GM21723 (cell line): Measurements from ENCODE around the gene VSIG10L2.
"Not testable (repeated sequence)": the region's sequence is repeated elsewhere in the genome, so short reads cannot be mapped to it uniquely, and the experiment has no call there.

Source experiments
- ATAC-seq: cut with Tn5 transposase; IDR thresholded peaks from one replicate; pipeline ENCODE4 v1.9.1; 2021; ENCODE audit warnings: mild to moderate bottlenecking, moderate library complexity; ENCODE audit not compliant: unreplicated experiment

Gene VSIG10L2

GRCh38 chr11:125959511-125959910 is 13.7 kb downstream of the VSIG10L2 start:
- ATAC-seq: no peak

- ATAC-seq: no peak
Observed at GRCh38 chr11:125959931-125960330, 14.1 kb downstream of the VSIG10L2 start.

GRCh38 chr11:125960771-125961170 is 14.9 kb downstream of the VSIG10L2 start:
- ATAC-seq: no peak

GRCh38 chr11:125967515-125967914 is 21.7 kb downstream of the VSIG10L2 start:
- ATAC-seq: no peak

- no peak for ATAC-seq
Observed at GRCh38 chr11:125968354-125968753, 22.5 kb downstream of the VSIG10L2 start.

GRCh38 chr11:125971618-125972017 is 25.8 kb downstream of the VSIG10L2 start:
- ATAC-seq: no peak

GRCh38 chr11:125974284-125974683 is 28.4 kb downstream of the VSIG10L2 start:
- no peak for ATAC-seq

GRCh38 chr11:125975634-125976033 is 29.8 kb downstream of the VSIG10L2 start:
- ATAC-seq: no peak

- ATAC-seq: no peak
Observed at GRCh38 chr11:125976156-125976555, 30.3 kb downstream of the VSIG10L2 start.

GRCh38 chr11:125977333-125977732 is 31.5 kb downstream of the VSIG10L2 start:
- ATAC-seq: no peak

GRCh38 chr11:125978181-125978716 is 32.4 kb downstream of the VSIG10L2 start:
- no peak for ATAC-seq

GRCh38 chr11:125978778-125979407 is 33.0 kb downstream of the VSIG10L2 start:
- no peak for ATAC-seq

- no peak for ATAC-seq
Observed at GRCh38 chr11:125979511-125979910, 33.7 kb downstream of the VSIG10L2 start.

GRCh38 chr11:125980436-125980835 is 34.6 kb downstream of the VSIG10L2 start:
- ATAC-seq: no peak

- no peak for ATAC-seq
Observed at GRCh38 chr11:125982348-125982730, 36.5 kb downstream of the VSIG10L2 start.

- ATAC-seq: not testable (repeated sequence)
Observed at GRCh38 chr11:125985956-125986355, 40.1 kb downstream of the VSIG10L2 start.

- ATAC-seq: no peak
Observed at GRCh38 chr11:125987066-125987641, 41.3 kb downstream of the VSIG10L2 start.

GRCh38 chr11:125990244-125990643 is 44.4 kb downstream of the VSIG10L2 start:
- no peak for ATAC-seq

GRCh38 chr11:125992893-125993292 is 47.0 kb downstream of the VSIG10L2 start:
- ATAC-seq: no peak

GRCh38 chr11:125994509-125994908 is 48.7 kb downstream of the VSIG10L2 start:
- ATAC-seq: no peak

- ATAC-seq: peak; percentile 90
Observed at GRCh38 chr11:125995313-125995712, 49.5 kb downstream of the VSIG10L2 start.

GRCh38 chr11:125998267-125998666 is 52.4 kb downstream of the VSIG10L2 start:
- no peak for ATAC-seq
